Stimulated activated CD4-positive, alpha-beta T cell treated with anti-CD3 and anti-CD28 coated beads, Interleukin-12 subunit alpha, Interleukin-12 subunit beta, amount 100 ng/mL, for 4 hours (primary cell): ENCODE measurements around the gene INAVA.

ENCODE experiments used
- DNase-seq: peaks from one replicate; pipeline ENCODE4 v3.0.0-alpha.2; 2020

The INAVA gene

DNA sequence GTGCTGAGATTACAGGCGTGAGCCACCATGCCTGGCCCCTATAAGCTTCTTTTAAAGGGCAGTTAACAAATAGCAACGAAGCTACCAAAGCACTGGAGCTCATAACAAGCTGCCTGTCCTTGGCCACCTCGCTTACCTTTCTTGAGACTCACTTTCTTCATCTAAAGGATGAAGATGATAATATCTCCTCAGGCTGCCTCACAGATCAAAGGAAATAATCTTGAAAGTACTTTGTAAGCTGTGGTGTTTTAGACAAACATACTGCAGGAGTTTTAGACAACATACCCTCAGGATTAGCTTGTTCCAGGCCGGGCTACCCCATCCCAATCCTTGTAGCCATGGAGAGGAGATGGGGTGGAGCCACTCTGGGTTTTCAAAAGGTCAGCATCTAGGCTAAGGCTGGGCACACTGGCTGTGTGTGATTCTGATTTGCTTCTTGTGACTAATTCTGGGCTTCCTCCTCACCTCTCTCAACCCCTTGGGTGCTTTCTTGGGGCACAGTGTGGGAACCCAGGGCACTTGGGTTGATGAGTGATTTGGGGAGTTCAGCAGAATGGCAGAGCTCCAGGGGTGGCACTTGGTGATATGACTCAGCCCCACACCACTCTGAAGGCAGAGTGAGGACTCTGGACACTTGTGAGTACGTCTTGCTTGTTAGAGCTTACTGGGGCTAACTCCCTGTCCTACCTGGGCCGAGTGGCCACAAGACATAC, 16.7 kb upstream of the INAVA start:
- no peak for DNase-seq

DNA sequence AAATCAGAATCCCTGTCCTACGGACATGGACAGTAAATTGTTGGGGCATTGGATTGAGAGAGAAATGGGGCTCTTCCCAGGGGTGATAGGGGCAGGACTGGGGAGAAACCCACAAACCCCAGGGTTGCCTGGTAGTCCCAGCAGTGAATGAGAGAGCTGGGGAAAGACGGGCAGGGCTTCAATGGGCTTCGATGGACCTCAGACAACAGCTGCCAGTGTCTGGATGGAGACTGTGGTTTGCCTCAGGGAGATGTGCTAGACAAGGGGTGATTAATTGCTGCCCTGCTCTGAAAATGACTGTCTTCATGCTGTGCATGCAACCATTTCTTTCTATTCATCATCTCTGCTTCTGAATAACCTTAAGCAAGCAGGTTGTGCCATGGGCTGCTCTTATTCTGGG, 14.5 kb upstream of the INAVA start:
- no peak for DNase-seq

DNA sequence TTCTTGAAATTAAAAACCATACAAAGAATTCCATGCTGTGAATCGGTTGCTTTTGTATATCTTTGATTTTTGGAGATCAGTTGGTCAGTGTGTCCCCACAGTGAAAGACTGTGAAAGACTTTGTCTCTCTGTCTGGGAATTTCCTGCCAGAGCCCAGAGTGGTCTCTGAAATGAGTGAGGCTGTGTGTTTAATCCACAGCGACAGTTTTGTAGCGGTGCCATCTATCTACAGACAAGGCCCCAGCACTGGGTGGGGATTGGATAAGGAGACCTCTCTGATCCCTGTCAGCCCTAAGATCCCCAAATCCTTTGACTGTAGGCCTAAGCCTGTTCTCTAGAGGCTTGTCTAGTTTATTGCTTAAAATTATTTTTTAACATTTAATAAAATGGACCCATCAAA, 11.6 kb upstream of the INAVA start:
- no peak for DNase-seq

DNA sequence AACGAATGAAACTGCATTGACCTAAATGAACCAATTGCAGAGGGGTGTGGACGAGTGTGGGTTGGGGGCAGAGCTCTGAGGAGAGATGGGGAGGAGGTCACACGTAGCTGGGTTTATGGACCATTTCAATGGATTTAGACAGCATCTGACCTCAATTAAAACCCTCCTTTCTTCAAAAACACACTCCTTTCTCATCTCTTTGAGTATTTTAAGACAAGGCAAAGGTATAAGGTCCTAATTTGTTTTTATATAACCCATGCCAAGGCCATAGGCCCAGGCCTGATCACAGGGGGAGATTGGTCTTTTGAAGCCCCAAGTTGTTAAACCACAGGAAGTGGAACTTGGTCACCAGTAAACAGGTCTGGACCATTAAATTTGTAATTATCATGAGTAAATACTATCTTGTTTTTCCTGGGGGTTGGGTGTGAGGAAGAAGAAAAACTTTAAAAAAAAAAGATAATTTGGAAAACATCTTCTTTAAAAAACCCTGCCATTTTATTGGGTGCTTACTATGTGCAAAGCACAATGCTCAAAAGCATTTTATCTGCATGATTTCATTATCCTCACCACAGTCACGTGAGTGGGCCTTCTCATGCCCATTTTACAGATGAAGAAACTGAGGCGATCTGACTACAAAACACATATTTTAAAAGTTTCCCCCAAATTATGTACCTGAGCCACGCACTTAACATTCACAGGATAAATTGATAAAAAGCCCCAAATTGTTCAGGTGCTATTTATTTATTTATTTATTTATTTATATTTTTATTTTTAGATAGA, 8.9 kb upstream of the INAVA start:
- no peak for DNase-seq

DNA sequence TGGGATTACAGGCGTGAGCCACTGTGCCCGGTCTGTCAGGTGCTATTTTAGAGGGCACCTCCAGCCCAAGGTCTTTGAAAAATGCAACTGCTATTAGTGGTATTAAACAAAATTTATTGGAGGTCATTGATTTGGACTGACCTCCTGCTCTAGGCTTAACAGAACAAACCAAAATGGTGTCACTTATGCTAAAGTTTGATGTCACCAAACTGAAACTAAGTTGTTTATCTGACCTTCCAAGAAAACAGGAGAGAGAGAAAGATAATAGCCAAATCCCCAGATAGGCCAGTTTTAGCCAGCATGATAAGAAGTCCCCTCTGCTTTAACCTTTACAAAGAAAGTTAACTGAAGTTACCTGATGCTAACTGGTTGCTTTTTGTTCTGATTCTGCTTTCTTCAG, 8.1 kb upstream of the INAVA start:
- no peak for DNase-seq

DNA sequence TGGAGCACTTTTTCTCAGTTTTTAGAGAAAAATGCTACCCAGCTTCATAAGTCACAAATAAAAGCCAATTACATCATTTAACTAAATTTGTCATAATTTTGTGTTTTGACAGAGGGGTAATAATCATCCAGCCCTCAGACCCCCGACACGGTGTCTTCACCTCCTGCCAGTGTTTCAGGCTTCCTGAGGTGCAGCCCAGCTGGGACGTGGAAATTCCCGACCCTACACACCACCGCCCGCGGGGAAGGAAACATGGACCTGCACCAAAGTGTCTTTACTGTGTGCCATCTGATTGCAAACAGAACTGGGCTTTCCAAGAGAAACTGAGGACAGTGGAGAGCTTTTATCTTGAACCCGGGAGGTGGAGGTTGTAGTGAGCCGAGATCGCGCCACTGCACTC, 7.7 kb upstream of the INAVA start:
- no peak for DNase-seq

DNA sequence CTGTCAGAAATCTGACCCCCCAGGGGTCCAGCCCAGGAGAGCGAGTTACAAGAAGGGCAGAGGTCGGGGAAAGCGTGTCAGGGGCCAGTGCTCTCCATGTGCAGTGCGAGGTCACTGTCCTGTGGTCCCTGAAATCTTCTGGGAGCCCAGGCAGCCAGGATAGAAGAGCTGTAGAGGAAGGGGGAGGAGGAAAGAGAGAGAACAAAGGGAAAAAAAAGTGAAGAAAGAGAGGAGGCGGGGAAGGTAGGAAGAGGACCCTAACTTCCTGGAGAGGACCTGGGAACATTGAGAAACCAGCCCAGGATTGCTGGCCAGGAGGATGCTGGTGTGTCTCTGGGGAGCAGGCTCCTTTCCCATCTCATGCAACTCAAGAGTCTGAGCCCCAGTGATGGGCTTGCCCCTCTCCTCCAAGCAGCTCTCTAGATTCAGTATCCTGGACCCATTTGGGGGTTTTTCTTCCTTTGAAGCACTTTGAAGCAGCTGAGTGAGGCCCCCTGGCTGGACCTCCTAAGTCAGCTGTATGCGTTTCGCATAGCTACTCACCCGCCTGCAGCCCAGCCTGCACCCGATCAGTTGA, 6.8 kb upstream of the INAVA start:
- DNase-seq, result no peak

DNA sequence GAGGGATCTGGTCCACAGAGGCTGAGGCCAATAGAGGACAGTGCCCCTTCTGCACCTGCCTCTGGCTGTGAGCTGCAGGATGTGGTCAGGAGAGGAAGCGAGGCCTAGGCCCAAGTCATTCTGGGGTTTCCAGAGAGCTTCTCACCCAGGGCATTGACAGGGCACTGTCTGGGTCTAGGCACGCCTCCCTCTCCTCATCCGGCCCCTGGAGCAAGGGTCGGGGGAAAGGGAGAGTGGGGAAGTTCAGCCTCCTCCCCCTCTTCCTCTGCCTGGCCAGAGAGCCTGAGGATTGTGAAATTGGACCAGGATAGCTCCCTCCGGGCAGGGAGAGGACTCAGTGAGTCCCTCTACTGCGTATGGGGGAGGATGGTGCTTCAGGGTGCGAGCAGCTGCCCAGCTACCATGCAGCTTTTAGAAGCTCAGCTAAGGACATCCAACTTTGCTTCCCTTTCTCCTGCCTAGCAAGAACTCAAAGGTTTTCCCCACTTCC, 6.3 kb upstream of the INAVA start:
- peak; percentile 27 for DNase-seq

DNA sequence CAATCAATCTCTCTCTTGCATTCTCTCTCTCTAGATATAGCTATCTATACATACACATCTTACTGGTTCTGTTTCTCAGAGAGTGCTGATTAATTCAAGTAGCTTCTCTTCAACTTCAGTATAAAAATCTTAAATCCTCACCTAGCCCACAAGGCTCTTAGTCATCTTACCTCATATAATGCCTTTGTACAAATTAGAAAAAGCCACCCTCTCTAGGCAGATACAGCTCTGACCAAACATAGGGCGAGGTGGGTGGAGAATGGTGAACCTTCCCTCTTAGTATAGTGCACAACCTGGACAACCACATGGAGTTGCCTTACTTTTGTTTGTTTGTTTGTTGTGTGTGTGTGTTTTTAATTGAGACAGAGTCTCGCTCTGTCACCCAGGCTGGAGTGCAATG, 5.1 kb upstream of the INAVA start:
- no peak for DNase-seq

DNA sequence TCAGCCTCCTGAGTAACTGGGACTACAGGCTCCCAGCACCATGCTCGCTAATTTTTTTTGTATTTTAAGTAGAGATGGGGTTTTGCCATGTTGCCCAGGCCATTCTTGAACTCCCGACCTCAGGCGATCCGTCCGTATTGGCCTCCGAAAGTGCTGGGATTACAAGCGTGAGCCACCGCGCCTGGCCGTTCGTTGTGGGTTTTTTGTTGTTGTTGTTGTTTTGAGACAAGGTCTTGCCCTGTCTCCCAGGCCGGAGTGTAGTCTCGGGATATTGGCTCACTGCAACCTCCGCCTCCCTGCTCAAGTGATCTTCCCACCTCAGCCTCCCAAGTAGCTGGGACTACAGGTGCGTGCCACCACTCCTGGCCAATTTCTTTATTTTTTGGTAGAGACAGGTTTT, 4.7 kb upstream of the INAVA start:
- no peak for DNase-seq

DNA sequence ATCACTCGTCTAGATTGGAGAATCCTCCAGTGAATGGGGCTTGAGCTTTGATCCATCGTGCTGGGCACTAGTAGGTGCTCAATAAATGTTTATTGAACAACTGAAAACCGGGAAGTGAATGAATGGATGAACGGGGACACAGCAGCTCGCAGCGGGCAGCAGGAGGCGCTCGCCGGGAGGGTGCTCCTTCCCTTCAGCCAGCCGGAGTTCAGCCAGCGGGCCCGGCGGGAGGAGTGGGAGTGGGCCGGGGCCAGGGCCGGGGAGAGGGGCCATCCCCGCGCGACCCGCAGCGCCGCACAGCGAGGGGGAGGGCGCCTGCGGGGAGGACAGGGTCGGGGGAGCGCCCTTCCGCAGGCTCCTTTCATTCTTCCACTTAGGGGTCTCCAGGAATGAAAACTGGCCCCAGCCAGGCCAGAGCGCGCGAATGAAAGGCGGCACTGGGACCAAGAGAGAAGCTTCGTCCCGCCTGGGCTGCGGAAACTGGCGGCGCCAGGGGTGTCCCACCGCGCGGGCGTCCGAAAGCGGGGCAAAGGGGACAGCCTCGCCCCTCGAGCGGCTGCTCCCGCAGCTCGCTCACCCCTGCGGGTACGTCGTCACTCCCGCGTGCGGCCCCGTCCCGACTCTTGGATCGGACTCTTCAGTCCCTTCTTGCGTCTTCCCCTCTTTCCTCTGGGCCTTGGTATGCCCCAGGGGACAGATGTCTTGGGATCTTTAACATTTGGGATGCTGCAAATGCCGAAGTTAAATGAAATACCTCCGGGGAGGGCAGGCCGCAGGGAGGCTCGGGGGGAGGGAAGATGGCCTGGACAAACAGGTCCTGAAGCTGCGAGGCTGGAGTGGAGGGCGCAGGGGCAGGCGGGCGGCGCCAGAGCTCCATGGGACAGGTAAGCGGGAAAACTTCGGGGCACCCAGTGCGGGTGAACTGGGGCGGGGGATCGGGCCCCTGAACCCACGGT, 3.6 kb upstream of the INAVA start:
- no peak for DNase-seq

DNA sequence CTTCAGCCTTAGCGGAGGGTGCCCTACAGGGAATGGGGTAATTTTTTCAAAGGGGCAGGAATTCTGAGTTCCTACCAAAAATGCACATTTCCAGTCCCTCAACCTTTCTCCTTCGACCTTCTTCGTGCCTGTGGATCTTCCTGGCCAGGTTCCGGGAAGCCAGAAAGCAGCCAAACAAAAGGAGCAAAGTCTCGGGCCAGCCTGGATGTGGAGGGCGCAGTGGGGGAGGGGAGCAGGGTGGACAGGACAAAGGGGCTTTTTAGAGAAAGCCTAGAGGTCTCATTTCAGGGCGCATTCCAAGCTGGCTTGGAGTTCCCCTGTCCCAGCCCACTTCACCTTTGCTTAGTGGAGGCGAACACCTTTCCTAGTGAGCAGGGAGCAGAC, 2.9 kb upstream of the INAVA start:
- no peak for DNase-seq

DNA sequence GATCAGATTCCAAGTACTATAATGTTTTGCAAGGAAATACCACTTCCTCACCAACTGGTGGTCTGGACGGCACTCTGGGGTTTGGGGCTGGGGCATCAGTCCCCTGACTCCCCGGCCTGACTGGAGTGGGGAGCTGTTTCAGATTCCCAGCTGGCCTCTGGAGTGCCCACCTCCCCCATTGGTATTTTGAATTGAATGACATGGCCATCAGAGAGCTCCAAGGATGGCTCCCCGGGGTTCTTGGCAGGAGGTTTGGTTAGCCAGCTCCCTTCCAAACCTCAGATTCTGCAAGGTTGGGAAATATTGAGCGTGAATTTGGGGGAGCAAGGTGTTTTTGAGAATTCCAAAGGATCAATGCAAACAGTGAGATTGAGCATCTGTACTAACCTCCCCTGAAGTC, 2.2 kb upstream of the INAVA start:
- DNase-seq, result no peak

DNA sequence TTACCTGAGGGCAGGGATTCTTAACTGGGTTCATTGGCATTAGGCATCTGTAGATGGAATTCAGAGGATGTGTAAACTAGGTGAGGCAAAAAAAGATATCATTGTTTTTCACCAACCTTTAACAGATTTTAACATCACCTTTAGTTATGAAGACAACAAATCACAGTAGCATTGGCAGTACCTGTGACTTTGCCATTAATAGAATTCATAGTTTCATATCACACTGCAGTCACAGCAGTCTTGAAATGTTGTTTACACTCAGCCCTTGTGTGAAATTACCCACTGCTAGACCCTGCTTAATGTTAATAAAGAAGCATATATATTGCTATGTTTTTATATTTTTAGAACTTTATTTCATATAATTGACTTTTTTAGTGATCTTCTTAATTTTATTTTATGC, 1.7 kb upstream of the INAVA start:
- no peak for DNase-seq

DNA sequence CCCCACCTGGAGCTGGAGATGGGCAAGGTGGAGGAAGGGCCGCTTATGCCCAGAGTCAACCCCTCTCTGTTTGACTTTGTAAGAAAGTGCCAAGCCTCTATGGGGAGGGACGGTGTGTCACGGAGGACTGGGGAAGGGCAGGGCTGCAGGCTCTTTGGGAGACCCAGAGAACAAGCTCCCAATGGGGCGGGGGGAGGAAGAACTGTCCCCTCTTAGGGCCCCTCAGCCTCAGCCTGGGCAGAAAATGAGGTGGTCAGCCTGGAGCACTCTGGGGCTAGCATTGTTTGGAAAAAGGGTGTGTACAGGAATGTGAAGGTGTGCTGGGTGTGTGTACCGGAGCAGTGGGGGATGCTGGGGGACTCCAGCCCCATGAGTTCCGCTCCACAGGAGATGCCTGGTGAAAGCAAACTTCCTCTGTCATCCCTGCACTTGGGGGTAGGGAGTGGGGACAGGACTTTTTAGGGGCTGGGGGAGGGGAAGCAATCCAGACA, 1.2 kb upstream of the INAVA start:
- no peak for DNase-seq

DNA sequence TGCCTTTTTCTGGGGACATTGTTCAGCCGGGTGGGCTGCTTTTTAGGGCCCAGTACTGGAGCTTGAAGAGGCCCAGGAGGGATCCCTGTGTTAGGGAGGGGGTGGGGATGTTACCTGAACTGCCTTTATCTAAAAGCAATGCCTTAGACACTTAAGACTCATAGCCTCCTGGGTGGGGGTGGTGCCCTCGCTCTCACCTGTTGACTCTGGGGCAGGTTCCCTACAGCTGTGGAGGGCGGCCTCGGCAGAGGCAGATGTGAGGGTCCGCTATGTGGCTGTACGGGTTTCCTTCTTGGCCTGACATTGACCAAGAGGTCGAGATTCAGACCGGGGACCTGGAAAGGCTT, 716 bp downstream of the INAVA start:
- no peak for DNase-seq

DNA sequence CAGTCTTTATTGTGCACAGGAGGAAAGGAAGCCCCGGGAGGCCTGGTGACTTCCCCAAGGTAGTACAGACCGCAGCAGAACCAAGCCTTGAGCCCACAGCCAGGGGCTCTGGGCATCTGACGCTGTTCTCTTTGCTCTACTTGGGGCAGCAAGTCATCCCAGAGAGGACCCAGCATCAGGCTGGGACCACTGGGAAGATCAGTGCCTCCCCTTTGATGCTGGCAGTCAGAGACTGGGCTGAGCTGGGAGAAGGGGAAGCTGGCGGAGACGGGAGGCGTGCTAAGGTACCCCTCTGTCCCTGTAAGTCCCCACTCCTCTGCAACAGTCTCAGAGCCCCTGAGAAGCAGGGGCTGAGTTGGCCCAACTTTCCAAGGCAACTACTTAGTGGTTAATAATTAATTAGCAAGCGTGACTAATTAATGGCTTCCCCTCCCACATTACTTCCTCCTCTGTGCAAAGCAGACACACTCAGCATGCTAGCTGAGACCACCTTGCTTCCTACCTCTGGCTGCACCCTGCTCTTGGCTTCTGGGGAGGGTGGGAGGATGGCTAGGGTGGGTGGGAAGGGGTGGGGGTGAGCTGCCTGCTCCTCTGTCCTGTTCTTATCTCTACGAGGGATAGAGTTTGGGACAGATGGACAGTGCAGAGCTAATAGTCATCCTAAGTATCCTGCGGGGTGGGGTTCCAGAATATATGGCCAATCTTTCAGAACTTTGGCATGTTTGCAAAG, 1.3 kb downstream of the INAVA start:
- DNase-seq, result no peak

DNA sequence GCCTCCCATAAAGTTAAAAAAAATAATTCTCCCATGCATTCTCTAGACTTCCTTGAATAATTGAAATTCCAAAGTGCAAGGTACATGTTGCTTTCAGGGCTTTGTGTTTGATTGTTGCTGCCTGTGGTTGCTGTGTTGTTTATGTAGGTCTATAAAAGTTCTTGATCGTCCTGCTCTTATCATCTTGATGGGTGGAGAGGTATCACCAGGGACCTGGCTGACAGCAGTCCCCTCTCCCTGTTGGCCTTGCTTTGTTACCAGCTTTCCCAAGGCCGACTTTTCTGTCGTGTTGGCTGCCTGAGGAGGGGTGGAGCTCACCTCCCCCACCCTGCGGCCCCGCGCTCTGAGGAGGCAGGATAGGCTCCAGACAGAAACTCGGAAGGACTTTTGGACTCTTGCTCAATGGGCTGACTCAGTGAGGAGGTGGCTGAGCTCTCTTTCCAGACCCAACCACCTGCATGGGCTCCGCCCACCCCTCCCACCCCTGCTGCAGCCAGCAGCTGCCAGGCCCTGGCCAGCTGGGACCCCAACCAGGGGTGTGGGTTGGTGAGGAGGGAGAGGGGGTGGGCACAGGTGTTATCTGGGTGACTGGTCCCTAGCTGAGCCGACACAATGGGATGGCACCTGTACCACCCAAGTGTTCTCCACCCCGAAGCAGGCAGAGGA, 2.0 kb downstream of the INAVA start:
- no peak for DNase-seq

DNA sequence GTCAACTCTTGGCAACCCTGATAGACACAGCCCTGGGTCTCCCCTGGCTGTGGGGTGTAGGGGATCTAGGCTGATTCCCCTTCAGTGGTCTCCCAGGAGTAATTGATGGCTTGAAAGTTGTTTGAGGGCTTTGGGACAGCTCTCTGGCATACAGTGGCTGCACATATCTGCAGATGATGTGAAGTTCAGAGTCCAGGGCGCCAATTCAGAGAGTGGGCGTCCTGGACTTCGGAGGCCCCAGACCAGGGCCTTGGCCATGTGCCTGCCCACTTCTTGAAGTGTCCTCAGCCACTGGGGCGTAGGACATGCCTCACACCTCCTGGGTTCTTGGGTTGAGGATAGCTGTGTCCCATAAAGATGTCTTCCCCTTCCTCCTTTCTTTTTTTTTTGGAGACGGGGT, 2.6 kb downstream of the INAVA start:
- no peak for DNase-seq

DNA sequence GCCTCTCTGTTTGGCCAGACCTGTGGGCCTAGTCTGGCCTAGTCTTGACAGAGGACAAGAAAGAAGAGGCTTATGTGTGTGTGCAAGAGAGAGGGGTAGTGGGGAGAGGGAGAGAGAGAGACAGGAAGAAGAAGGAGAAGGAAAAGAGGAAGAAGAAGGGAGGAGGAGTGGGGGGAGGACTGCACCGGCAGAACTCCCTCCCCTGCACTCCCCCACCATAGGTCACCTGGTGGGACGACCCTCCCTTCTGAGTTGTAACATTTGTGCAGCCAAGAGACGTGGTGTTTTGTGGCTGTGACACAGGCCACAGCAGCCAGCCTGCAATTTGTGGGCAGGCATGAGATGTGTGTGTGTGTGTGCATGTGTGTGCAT, 4.3 kb downstream of the INAVA start:
- DNase-seq, result no peak

DNA sequence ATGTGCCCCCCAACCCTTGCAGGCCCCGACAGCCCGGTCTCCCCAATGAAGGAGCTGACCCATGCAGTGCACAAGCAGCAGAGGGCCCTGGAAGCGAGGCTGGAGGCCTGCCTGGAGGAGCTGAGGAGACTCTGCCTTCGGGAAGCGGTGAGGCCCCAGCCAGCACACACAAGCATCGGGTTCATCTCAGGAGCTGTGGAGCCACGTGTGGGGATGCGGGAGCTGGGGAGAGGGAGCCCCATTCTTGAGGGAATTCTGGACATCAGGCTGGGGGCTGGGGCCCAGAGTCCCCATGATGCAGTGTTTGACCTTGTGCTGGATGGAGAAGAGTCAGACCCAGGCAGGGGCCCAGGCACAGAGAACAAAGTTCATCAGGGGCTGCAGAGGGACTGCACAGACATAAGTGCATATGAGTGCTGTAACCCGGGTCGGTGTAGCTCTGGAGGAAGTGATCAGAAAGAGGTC, 4.8 kb downstream of the INAVA start:
- no peak for DNase-seq
